ENCODE data around the gene C11orf97.
"Not testable (repeated sequence)": the region's sequence is repeated elsewhere in the genome, so short reads cannot be mapped to it uniquely, and the experiment has no call there.

C11orf97 gene

GRCh38 chr11:94563176-94563847, 51.1 kb downstream of the C11orf97 start:
- H3K4me3 Mint-ChIP-seq, result no peak overlapping the region
- no peaks in the 10 kb centered on the region for H3K4me1 Mint-ChIP-seq
- H3K9me3 Mint-ChIP-seq, result no peaks in the 10 kb centered on the region
- DNase-seq (no peak), ATAC-seq (no peak)
- no peak overlapping the region for H3K27ac Mint-ChIP-seq
- H3K27me3 Mint-ChIP-seq, result no peaks in the 10 kb centered on the region

DNA sequence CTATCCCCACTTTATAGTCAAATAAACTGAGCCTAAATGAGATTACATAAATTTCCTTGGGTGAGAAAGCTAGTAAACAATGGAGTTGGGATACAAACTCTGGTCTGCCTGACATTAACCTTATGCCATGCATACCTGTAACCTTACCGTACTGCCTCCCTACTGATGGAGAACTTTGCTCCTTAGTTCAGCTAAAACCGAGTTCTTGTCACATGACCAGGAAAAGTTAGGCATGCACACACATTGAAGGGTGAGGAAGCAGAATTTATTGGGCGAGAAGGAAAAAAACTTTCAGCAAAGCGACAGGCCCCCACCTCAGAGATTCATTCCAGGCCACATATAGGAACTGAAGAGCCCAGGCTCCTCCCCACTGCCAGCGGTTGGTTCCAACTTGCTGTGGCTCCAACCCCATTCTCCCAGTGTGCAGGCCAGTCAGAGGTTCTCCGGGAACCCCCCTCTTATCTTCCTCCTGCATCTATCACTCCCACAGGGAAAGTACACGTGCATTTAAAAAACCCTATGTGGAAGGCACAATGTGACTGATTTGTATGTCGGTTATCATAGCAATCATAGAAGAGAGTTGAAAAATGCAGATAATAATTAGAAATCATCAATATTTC, 51.7 kb downstream of the C11orf97 start:
- Mint-ChIP-seq H3K27ac (no peak overlapping the region), H3K9me3 (no peaks in the 10 kb centered on the region), H3K4me1 (no peaks in the 10 kb centered on the region), H3K4me3 (no peak overlapping the region), H3K27me3 (no peaks in the 10 kb centered on the region)
- DNase-seq (no peak), ATAC-seq (no peak)

GRCh38 chr11:94567181-94567670, 55.0 kb downstream of the C11orf97 start, which contains the start of gene PIWIL4:
Gene PIWIL4 (plus strand): TSS chr11:94567368. CDS start chr11:94567519, 151 bp downstream.
- DNase-seq, result no peak
- no peaks in the 10 kb centered on the region for H3K9me3 Mint-ChIP-seq
- H3K27me3 Mint-ChIP-seq, result no peaks in the 10 kb centered on the region
- H3K27ac Mint-ChIP-seq, result no peak within 1 kb of the TSS
- no peak for ATAC-seq
- H3K4me1 Mint-ChIP-seq, result no peaks in the 10 kb centered on the region
- H3K4me3 Mint-ChIP-seq, result no peak within 1 kb of the TSS

DNA sequence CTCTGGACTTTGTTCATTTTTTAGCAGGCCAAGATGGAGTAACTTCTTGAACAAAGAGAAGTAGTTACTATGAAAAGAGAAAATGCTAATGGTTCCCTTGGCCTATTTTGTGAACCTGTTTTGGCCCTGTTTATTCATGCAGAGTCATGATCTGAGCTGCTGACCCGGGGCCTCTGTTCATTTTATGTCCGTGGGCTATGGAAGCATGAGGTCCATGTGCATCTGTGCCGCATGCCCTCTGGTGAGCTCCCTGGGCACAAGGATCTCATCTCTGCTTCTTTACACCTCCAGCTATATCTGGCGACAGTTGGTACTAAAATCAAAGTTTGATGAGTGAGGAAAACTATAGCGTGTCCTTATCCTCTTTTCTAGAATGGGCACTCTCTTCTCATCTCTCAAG, 55.9 kb downstream of the C11orf97 start:
- H3K4me3 Mint-ChIP-seq, result no peak overlapping the region
- H3K27me3 Mint-ChIP-seq, result no peaks in the 10 kb centered on the region
- DNase-seq, result no peak
- no peaks in the 10 kb centered on the region for H3K9me3 Mint-ChIP-seq
- no peak overlapping the region for H3K27ac Mint-ChIP-seq
- H3K4me1 Mint-ChIP-seq, result no peaks in the 10 kb centered on the region
- ATAC-seq, result no peak

- no peak overlapping the region for H3K27ac Mint-ChIP-seq
- DNase-seq, result no peak
- no peak overlapping the region for H3K4me3 Mint-ChIP-seq
- no peaks in the 10 kb centered on the region for H3K4me1 Mint-ChIP-seq
- no peak for ATAC-seq
- no peaks in the 10 kb centered on the region for H3K27me3 Mint-ChIP-seq
- H3K9me3 Mint-ChIP-seq, result no peaks in the 10 kb centered on the region
Observed at GRCh38 chr11:94568717-94569116, 56.5 kb downstream of the C11orf97 start.

- H3K9me3 Mint-ChIP-seq, H3K4me1 Mint-ChIP-seq, H3K27ac Mint-ChIP-seq, DNase-seq, H3K27me3 Mint-ChIP-seq, ATAC-seq, H3K4me3 Mint-ChIP-seq: not testable (repeated sequence)
Observed at GRCh38 chr11:94572975-94573374, 60.7 kb downstream of the C11orf97 start.

DNA sequence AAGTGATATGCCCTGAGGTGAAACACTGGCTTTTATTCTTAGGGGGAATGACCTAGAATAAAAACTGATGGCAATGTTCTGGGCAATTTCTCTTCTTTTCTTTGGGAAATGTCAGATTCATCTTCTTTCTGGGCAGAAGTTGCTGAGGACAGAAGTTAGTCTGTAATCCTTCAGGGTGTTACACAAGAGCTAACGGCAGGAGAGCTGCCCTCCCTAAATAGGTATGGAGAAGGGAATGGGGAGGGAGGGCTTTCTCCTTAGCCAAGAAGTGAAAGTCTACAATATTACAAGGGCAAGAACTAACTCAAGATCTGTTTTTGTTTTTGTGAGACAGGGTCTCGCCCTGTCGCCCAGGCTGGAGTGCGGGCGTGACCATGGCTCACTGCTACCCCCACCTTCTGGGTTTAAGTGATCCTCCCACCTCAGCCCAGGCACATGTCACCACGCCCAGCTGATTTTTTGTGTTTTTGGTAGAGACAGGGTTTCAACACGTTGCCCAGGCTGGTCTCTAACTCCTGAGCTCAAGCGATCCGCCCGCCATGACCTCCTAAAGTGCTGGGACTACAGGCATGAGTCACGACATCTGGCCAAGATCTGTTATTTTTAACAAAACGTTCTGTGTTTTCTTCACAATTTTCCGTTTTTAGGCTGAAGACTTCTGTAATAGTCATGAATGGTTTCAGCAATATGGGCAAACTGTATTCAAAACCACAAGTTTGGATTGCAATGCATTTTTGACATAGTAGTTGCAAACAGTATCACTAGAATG, 62.1 kb downstream of the C11orf97 start:
- no peak for ATAC-seq
- H3K27me3 Mint-ChIP-seq, result no peaks in the 10 kb centered on the region
- DNase-seq, result no peak
- no peak overlapping the region for H3K27ac Mint-ChIP-seq
- H3K4me1 Mint-ChIP-seq, result no peaks in the 10 kb centered on the region
- no peak overlapping the region for H3K4me3 Mint-ChIP-seq
- no peaks in the 10 kb centered on the region for H3K9me3 Mint-ChIP-seq

DNA sequence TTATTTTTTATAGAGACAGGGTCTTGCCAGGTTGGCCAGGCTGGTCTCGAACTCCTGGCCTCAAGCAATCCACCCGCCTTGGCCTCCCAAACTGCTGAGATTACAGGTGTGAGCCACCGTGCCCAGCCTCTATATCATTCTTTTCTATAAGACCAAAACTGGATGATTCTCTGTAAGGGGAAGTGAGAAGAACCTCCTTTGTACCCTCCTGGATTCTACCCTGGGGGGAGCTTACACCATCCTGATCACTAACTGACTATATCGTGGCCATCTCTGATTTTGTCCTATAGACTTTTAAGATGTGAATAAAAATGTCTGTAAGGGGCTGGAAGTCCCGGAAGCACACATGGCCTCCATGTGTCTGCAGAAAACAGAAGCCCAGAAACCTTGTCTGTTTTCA, 64.0 kb downstream of the C11orf97 start:
- Mint-ChIP-seq H3K4me1 (no peaks in the 10 kb centered on the region), H3K27ac (no peak overlapping the region), H3K4me3 (no peak overlapping the region), H3K9me3 (no peaks in the 10 kb centered on the region), H3K27me3 (no peaks in the 10 kb centered on the region)
- ATAC-seq, result no peak
- no peak for DNase-seq

GRCh38 chr11:94577841-94578240, 65.6 kb downstream of the C11orf97 start:
- peaks cover 8% of the 10 kb centered on the region for H3K4me1 Mint-ChIP-seq
- no peaks in the 10 kb centered on the region for H3K9me3 Mint-ChIP-seq
- H3K27ac Mint-ChIP-seq, result no peak overlapping the region
- no peaks in the 10 kb centered on the region for H3K27me3 Mint-ChIP-seq
- no peak overlapping the region for H3K4me3 Mint-ChIP-seq
- DNase-seq (no peak), ATAC-seq (no peak)

Measured in stimulated activated naive CD8-positive, alpha-beta T cell treated with anti-CD3 and anti-CD28 coated beads, Interleukin-15, amount 100 ng/mL, for 72 hours (primary cell).